HepG2 (cell line): Measurements from ENCODE around the gene HRC. TPM values are rescaled to one million over a fixed set of nuclear protein-coding genes. Genes with fewer than 3 reads are reported as not detected.

Experiments used
- ATAC-seq: fragments of 200-7000 bp; cut with Tn5 transposase; 3 replicates; pipeline ENCODE4 v1.9.1; 2020; ENCODE audit warnings: mild to moderate bottlenecking, moderate library complexity
- BruUV-seq: library from RNA; stranded (reverse); fragments of 400-500 nt; replicated peaks from 2 replicates; lab custom pipeline; 2021; lab: Mats Ljungman, UMichigan
- CTCF ChIA-PET: fragments of 300-600 bp; formaldehyde crosslinking; extraction: SDS; loops from one replicate; lab custom pipeline; 2021; ENCODE audit warnings: low total read pairs, inconsistent platforms, low intra/inter-chr PET ratio; lab: Yijun Ruan, JAX
- POLR2A ChIA-PET: fragments of 350-600 bp; sonication (Branson Sonifier 250); formaldehyde crosslinking; loops from one replicate; lab custom pipeline; 2020; ENCODE audit warnings: antibody characterized with exemption, inconsistent platforms; lab: Yijun Ruan, JAX
- DNase-seq: peaks from one replicate; pipeline ENCODE4 v3.0.0-alpha.2; 2015; ENCODE audit warnings: low spot score
- FAIRE-seq: peaks from 3 replicates; lab custom pipeline; 2011; peaks lifted over from hg19 to GRCh38; lab: Jason Lieb, UNC
- H2AFZ ChIP-seq: one replicate; pipeline ENCODE4 v1.6.1; 2011; ENCODE audit warnings: low read length, inconsistent platforms
- H3K27ac ChIP-seq: fragments of 300-600 bp; 3 replicates; pipeline ENCODE4 v1.8.0; 2011; ENCODE audit warnings: mixed run types, mild to moderate bottlenecking, mixed read lengths, low read length, inconsistent platforms; ENCODE audit not compliant: insufficient read depth; ENCODE audit errors: extremely low read length
- H3K27me3 ChIP-seq, 2 experiments: fragments of 200-600 bp in 1 of 2; 2 replicates in 1 of 2; 3 replicates in 1 of 2; pipeline versions ENCODE4 v1.6.0 to v1.8.0; 2011; ENCODE audit warnings: low read length in 2 of 2, mild to moderate bottlenecking in 2 of 2, moderate library complexity in 2 of 2, inconsistent platforms in 1 of 2; ENCODE audit not compliant: insufficient read depth in 2 of 2, control insufficient read depth in 1 of 2
- H3K36me3 ChIP-seq, 2 experiments: fragments of 200-600 bp in 1 of 2; replicated peaks in 1 of 2; 2 replicates in 1 of 2; 3 replicates in 1 of 2; pipeline versions ENCODE4 v1.5.1 to v1.8.0; 2011; ENCODE audit warnings: low read length in 2 of 2, inconsistent platforms in 1 of 2; ENCODE audit not compliant: insufficient read depth in 2 of 2, control insufficient read depth in 1 of 2
- H3K4me1 ChIP-seq: 2 replicates; pipeline ENCODE4 v1.5.1; 2012; ENCODE audit warnings: low read length, inconsistent platforms; ENCODE audit not compliant: insufficient read depth
- H3K4me2 ChIP-seq: 2 replicates; pipeline ENCODE4 v1.6.0; 2011; ENCODE audit warnings: low read depth, low read length, inconsistent platforms
- H3K4me3 ChIP-seq, 3 experiments: fragments of 200-600 bp in 1 of 3; sonication (generic), shearing (Covaris generic) in 1 of 3; replicated peaks in 1 of 3; 2 replicates each; pipeline ENCODE4 v1.5.1; 2011 to 2016; ENCODE audit warnings: low read length in 3 of 3, inconsistent platforms in 2 of 3, low read depth in 2 of 3, mild to moderate bottlenecking in 2 of 3, control low read depth in 1 of 3, mixed read lengths in 1 of 3; ENCODE audit not compliant: insufficient read depth in 1 of 3
- H3K79me2 ChIP-seq: one replicate; pipeline ENCODE4 v1.6.1; 2011; ENCODE audit warnings: low read length, inconsistent platforms; ENCODE audit not compliant: insufficient read depth
- H3K9ac ChIP-seq: 2 replicates; pipeline ENCODE4 v1.6.0; 2011; ENCODE audit warnings: mild to moderate bottlenecking, low read depth, low read length, inconsistent platforms; ENCODE audit not compliant: insufficient read depth
- H3K9me3 ChIP-seq: 2 replicates; pipeline ENCODE4 v1.5.1; 2012; ENCODE audit warnings: mild to moderate bottlenecking, low read length
- H4K20me1 ChIP-seq: 2 replicates; pipeline ENCODE4 v1.6.0; 2011; ENCODE audit warnings: inconsistent platforms, mild to moderate bottlenecking, low read length, moderate library complexity; ENCODE audit not compliant: insufficient read depth
- CEBPG ChIP-seq: IDR thresholded peaks from 2 replicates; pipeline ENCODE4 v1.6.1; 2016
- ELF4 ChIP-seq: sonication (generic); formaldehyde crosslinking; IDR thresholded peaks from 2 replicates; pipeline ENCODE4 v1.5.0; 2020; ENCODE audit warnings: missing genetic modification reagents, mild to moderate bottlenecking, moderate library complexity, borderline replicate concordance
- MYNN ChIP-seq: sonication (generic); formaldehyde crosslinking; IDR thresholded peaks from 2 replicates; pipeline ENCODE4 v1.4.0; 2020; ENCODE audit warnings: mild to moderate bottlenecking, low read depth, missing genetic modification reagents
- NCOA2 ChIP-seq: sonication (generic); formaldehyde crosslinking; IDR thresholded peaks from 2 replicates; pipeline ENCODE4 v1.8.0; 2022; ENCODE audit warnings: inconsistent platforms
- NRL ChIP-seq: sonication (generic); formaldehyde crosslinking; IDR thresholded peaks from 2 replicates; pipeline ENCODE4 v1.5.0; 2020; ENCODE audit warnings: missing genetic modification reagents, mild to moderate bottlenecking, moderate library complexity, borderline replicate concordance
- ZNF180 ChIP-seq: sonication (generic); formaldehyde crosslinking; IDR thresholded peaks from 2 replicates; pipeline ENCODE4 v1.4.0; 2020; ENCODE audit warnings: low read depth, missing genetic modification reagents, borderline replicate concordance
- ZNF530 ChIP-seq: sonication (generic); formaldehyde crosslinking; IDR thresholded peaks from 2 replicates; pipeline ENCODE4 v1.5.0; 2020; ENCODE audit warnings: low read depth, mild to moderate bottlenecking, missing genetic modification reagents
- ZNF773 ChIP-seq: sonication (generic); formaldehyde crosslinking; IDR thresholded peaks from 2 replicates; pipeline ENCODE4 v1.4.0; 2020; ENCODE audit warnings: missing genetic modification reagents, borderline replicate concordance
- WGBS: methylation state at CpG from one replicate; pipeline ENCODE4 v1.1.6; 2017; ENCODE audit warnings: low lambda C conversion rate; 5-methylcytosine and 5-hydroxymethylcytosine counted together
- in situ Hi-C: cut with HindIII; loops from 2 replicates; pipeline ENCODE4 v1.10.0; 2017; ENCODE audit warnings: low pct_unique_long_range_greater_than_20kb; ENCODE audit not compliant: extremely low pct_ligation_motif_present
- intact Hi-C: fragments of 100-400 bp; cut with micrococcal nuclease; formaldehyde crosslinking; loops from one replicate; pipeline ENCODE4 v1.10.0; 2022; ENCODE audit not compliant: unreplicated experiment
- polyA plus RNA-seq, 8 experiments: library from polyadenylated mRNA; depleted of rRNA in 3 of 8; stranded (reverse) in 7 of 8; unstranded in 1 of 8; fragments of >200 nt; fragmentation: Illumina TruSeq in 4 of 8; extraction: Trizol in 4 of 8; gene quantifications; 2 replicates each; pipeline versions ENCODE4 v1.2.1 to v1.2.3, GENCODE V29; 2011 to 2016; ENCODE audit warnings: low read depth in 4 of 8, missing spikeins in 1 of 8, mixed read lengths in 1 of 8; ENCODE audit not compliant: insufficient read depth in 1 of 8
- total RNA-seq, 5 experiments: library from RNA; depleted of rRNA; stranded (reverse); fragments of >200 nt; fragmentation: Illumina TruSeq; extraction: Trizol; gene quantifications; 2 replicates each; pipeline ENCODE4 v1.2.3, GENCODE V29; 2016; ENCODE audit warnings: low read depth in 1 of 5
- TF ChIP-seq, protein P1 (sequence below): IDR thresholded peaks from 2 replicates; pipeline ENCODE4 v1.6.1; 2012; ENCODE audit warnings: low read depth, low read length, improper control_type of control experiment
- TF ChIP-seq, protein P2 (sequence below): sonication (generic); formaldehyde crosslinking; IDR thresholded peaks from 2 replicates; pipeline ENCODE4 v1.8.1; 2023; ENCODE audit warnings: missing genetic modification reagents, inconsistent platforms, borderline replicate concordance
- TF ChIP-seq, protein P3 (sequence below), 2 experiments: IDR thresholded peaks; 2 replicates each; pipeline ENCODE4 v1.6.1; 2011 to 2012; ENCODE audit warnings: low read length in 2 of 2, borderline replicate concordance in 1 of 2, low read depth in 1 of 2, mild to moderate bottlenecking in 1 of 2, moderate library complexity in 1 of 2
- TF ChIP-seq, protein P4 (sequence below): sonication (generic); formaldehyde crosslinking; IDR thresholded peaks from 2 replicates; pipeline ENCODE4 v1.9.0; 2021; ENCODE audit warnings: missing genetic modification reagents, borderline replicate concordance

HRC gene
- total and polyA plus RNA-seq, 2 of the 13 experiments (the other 11 are each of a cell fraction or from before 2014, with no cell fraction given): 3.6 to 15.4 TPM

DNA sequence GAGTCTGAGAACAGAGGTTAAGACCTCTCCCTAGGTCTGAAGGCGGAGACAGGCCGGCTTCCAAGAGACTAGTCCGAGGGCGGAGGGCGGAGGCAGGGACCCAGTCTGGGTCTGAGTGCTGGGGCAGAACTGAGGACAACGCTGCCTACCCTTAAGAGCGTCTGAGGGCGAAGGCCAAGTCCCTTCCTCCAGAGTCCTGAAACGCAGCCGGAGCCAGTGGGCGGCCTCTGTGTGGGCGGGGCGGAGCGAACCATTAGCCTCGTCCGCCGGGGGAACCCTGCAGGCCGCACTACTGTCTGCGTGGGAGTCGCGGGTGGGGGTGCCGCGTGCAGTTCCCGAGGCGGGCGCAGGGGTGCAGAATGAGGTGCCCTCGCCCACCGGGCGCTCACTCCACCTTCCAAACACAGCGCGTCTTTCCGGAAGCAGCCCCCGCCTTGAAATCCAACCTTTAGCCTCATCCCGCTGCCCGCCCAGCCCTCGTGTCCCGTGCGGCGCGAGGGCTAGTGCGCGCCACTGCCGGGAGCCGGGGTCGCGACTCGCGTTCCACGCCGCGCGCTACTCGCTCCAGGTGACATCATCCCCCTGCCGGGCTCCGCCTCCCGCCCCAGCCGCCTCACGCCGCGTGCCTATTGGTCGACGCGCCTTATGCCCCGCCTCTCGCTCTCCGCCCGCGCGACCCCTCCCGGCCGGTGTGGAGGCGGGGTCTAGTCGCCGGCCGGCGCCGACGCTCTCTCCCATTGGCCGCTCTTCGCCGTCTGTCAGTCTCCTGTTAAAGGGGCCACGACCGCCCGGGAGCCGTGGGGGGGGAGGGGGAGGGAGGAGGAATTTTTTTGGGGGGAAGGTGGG lies 36.4 kb downstream of the HRC start, which contains the start of gene C19orf73:
TSS of gene C19orf73 (minus strand) at position 579 of the 846 bp plus-strand sequence. CDS start at position 458, 121 bp downstream.
- Histone ChIP-seq H3K9me3 (no peaks in the 10 kb centered on the region), H3K27ac (peak within 1 kb of the TSS; percentile 77), H3K27me3 (peaks cover 0 to 7% of the 10 kb centered on the region in 2 experiments; a peak in 1 of 5 replicates), H3K36me3 (no peaks in the 10 kb centered on the region), H3K4me3 (peak within 1 kb of the TSS; percentile 67 to 78 (median 74)), H3K79me2 (peaks cover 4% of the 10 kb centered on the region), H2AFZ (no peak within 1 kb of the TSS), H3K4me2 (peak within 1 kb of the TSS; percentile 98), H3K9ac (peak within 1 kb of the TSS; percentile 90), H3K4me1 (peaks cover 54% of the 10 kb centered on the region), H4K20me1 (no peaks in the 10 kb centered on the region)
- WGBS: 0% methylated on average over 24 of the region's 85 CpGs
- ATAC-seq: peak; percentile 71
- DNase-seq: peak; percentile 82
- ChIA-PET CTCF (no interaction called here), POLR2A (interaction anchor here (1.4 to 2.1 kb wide), 2 partner anchors 9 to 21 kb away, joined by 3 to 9 read pairs; no protein-coding TSS in a partner anchor)
- FAIRE-seq: peak; percentile 77
- BruUV-seq: TSS peak; percentile 92
- in situ Hi-C loops: loop anchor here (5.0 kb wide), 1 partner anchor 34 kb away; no protein-coding TSS in a partner anchor
- intact Hi-C loops: loop anchor here (1.0 kb wide), 1 partner anchor 31 kb away; no protein-coding TSS in a partner anchor
- TF ChIP-seq, protein P1, sequence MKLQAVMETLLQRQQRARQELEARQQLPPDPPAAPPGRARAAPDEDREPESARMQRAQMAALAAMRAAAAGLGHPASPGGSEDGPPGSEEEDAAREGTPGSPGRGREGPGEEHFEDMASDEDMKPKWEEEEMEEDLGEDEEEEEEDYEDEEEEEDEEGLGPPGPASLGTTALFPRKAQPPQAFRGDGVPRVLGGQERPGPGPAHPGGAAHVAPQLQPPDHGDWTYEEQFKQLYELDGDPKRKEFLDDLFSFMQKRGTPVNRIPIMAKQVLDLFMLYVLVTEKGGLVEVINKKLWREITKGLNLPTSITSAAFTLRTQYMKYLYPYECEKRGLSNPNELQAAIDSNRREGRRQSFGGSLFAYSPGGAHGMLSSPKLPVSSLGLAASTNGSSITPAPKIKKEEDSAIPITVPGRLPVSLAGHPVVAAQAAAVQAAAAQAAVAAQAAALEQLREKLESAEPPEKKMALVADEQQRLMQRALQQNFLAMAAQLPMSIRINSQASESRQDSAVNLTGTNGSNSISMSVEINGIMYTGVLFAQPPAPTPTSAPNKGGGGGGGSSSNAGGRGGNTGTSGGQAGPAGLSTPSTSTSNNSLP: no peak
- TF ChIP-seq ELF4 (CRISPR knock-in tag) (no peak), ZNF530 (no peak), ZNF180 (CRISPR knock-in tag) (no peak), NCOA2 (CRISPR knock-in tag) (no peak; the same call in 1 of the 2 replicates), MYNN (CRISPR knock-in tag) (no peak), CEBPG (CRISPR knock-in tag) (0 out of 2 replicates have a peak, but pooled peaks have one; percentile 7), ZNF773 (CRISPR knock-in tag) (no peak; the same call in 1 of the 2 replicates), NRL (CRISPR knock-in tag) (peak; percentile 82; the same call in 1 of the 2 replicates)
- TF ChIP-seq, protein P2, sequence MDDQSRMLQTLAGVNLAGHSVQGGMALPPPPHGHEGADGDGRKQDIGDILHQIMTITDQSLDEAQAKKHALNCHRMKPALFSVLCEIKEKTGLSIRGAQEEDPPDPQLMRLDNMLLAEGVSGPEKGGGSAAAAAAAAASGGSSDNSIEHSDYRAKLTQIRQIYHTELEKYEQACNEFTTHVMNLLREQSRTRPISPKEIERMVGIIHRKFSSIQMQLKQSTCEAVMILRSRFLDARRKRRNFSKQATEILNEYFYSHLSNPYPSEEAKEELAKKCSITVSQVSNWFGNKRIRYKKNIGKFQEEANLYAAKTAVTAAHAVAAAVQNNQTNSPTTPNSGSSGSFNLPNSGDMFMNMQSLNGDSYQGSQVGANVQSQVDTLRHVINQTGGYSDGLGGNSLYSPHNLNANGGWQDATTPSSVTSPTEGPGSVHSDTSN (CRISPR knock-in tag): no peak
- TF ChIP-seq, protein P3, sequence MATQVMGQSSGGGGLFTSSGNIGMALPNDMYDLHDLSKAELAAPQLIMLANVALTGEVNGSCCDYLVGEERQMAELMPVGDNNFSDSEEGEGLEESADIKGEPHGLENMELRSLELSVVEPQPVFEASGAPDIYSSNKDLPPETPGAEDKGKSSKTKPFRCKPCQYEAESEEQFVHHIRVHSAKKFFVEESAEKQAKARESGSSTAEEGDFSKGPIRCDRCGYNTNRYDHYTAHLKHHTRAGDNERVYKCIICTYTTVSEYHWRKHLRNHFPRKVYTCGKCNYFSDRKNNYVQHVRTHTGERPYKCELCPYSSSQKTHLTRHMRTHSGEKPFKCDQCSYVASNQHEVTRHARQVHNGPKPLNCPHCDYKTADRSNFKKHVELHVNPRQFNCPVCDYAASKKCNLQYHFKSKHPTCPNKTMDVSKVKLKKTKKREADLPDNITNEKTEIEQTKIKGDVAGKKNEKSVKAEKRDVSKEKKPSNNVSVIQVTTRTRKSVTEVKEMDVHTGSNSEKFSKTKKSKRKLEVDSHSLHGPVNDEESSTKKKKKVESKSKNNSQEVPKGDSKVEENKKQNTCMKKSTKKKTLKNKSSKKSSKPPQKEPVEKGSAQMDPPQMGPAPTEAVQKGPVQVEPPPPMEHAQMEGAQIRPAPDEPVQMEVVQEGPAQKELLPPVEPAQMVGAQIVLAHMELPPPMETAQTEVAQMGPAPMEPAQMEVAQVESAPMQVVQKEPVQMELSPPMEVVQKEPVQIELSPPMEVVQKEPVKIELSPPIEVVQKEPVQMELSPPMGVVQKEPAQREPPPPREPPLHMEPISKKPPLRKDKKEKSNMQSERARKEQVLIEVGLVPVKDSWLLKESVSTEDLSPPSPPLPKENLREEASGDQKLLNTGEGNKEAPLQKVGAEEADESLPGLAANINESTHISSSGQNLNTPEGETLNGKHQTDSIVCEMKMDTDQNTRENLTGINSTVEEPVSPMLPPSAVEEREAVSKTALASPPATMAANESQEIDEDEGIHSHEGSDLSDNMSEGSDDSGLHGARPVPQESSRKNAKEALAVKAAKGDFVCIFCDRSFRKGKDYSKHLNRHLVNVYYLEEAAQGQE (IDR thresholded peaks at IDR 0.05; ENCODE audit: borderline replicate concordance in 1 of 2, low read depth in 1 of 2, low read length in 2 of 2): peak in 1 of 2 experiments; percentile 55; a peak in 2 of 4 replicates
- TF ChIP-seq, protein P4, sequence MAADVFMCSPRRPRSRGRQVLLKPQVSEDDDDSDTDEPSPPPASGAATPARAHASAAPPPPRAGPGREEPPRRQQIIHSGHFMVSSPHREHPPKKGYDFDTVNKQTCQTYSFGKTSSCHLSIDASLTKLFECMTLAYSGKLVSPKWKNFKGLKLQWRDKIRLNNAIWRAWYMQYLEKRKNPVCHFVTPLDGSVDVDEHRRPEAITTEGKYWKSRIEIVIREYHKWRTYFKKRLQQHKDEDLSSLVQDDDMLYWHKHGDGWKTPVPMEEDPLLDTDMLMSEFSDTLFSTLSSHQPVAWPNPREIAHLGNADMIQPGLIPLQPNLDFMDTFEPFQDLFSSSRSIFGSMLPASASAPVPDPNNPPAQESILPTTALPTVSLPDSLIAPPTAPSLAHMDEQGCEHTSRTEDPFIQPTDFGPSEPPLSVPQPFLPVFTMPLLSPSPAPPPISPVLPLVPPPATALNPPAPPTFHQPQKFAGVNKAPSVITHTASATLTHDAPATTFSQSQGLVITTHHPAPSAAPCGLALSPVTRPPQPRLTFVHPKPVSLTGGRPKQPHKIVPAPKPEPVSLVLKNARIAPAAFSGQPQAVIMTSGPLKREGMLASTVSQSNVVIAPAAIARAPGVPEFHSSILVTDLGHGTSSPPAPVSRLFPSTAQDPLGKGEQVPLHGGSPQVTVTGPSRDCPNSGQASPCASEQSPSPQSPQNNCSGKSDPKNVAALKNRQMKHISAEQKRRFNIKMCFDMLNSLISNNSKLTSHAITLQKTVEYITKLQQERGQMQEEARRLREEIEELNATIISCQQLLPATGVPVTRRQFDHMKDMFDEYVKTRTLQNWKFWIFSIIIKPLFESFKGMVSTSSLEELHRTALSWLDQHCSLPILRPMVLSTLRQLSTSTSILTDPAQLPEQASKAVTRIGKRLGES: peak; percentile 80
